ENCODE measurements around the gene KIF26B.
"Not testable (repeated sequence)": the region's sequence is repeated elsewhere in the genome, so short reads cannot be mapped to it uniquely, and the experiment has no call there.

KIF26B gene

GRCh38 chr1:245319094-245319493 lies 164.3 kb downstream of the KIF26B start:
- ChIA-PET CTCF (no interaction called here), POLR2A (ENCODE audit: low non-redundant PET) (no interaction called here)
- no peak overlapping the region for H3K27ac ChIP-seq
- no peak for TF ChIP-seq CTCF (conservative IDR thresholded peaks at IDR 0.05; ENCODE audit: low read depth)
- no peak for DNase-seq (ENCODE audit: low spot score)

GRCh38 chr1:245322673-245323072 lies 167.9 kb downstream of the KIF26B start:
- ChIA-PET CTCF (no interaction called here), POLR2A (ENCODE audit: low non-redundant PET) (no interaction called here)
- peak; percentile 67 for DNase-seq (ENCODE audit: low spot score)
- H3K27ac ChIP-seq, result no peak overlapping the region
- TF ChIP-seq CTCF (conservative IDR thresholded peaks at IDR 0.05; ENCODE audit: low read depth), result no peak

- CTCF ChIA-PET; H3K27ac ChIP-seq; DNase-seq (ENCODE audit: low spot score); POLR2A ChIA-PET (ENCODE audit: low non-redundant PET): not testable (repeated sequence)
Measured at GRCh38 chr1:245323765-245324164, 169.0 kb downstream of the KIF26B start.

GRCh38 chr1:245325922-245326795 lies 171.4 kb downstream of the KIF26B start:
- no peak for TF ChIP-seq CTCF (conservative IDR thresholded peaks at IDR 0.05; ENCODE audit: low read depth)
- CTCF ChIA-PET, result no interaction called here
- DNase-seq (ENCODE audit: low spot score), result no peak
- H3K27ac ChIP-seq, result no peak overlapping the region
- POLR2A ChIA-PET (ENCODE audit: low non-redundant PET), result no interaction called here

GRCh38 chr1:245327360-245327759 lies 172.6 kb downstream of the KIF26B start:
- no peak for DNase-seq (ENCODE audit: low spot score)
- CTCF ChIA-PET, result no interaction called here
- TF ChIP-seq CTCF (conservative IDR thresholded peaks at IDR 0.05; ENCODE audit: low read depth), result no peak
- no peak overlapping the region for H3K27ac ChIP-seq
- POLR2A ChIA-PET (ENCODE audit: low non-redundant PET), result no interaction called here

- no peak for DNase-seq (ENCODE audit: low spot score)
- no peak for TF ChIP-seq CTCF (conservative IDR thresholded peaks at IDR 0.05; ENCODE audit: low read depth)
- ChIA-PET CTCF (no interaction called here), POLR2A (ENCODE audit: low non-redundant PET) (no interaction called here)
- no peak overlapping the region for H3K27ac ChIP-seq
Measured at GRCh38 chr1:245327842-245328241, 173.1 kb downstream of the KIF26B start.

GRCh38 chr1:245330951-245331350 lies 176.2 kb downstream of the KIF26B start:
- CTCF ChIA-PET, result interaction anchor here (0.7 kb wide), 1 partner anchor 20 kb away, joined by 3 read pairs; no protein-coding TSS in a partner anchor

More at GRCh38 chr1:245330951-245331350, 176.2 kb downstream of the KIF26B start:
- DNase-seq (ENCODE audit: low spot score), result no peak
- no peak for TF ChIP-seq CTCF (conservative IDR thresholded peaks at IDR 0.05; ENCODE audit: low read depth)
- POLR2A ChIA-PET (ENCODE audit: low non-redundant PET), result no interaction called here
- H3K27ac ChIP-seq, result no peak overlapping the region
